Stimulated activated CD8-positive, alpha-beta memory T cell treated with anti-CD3 and anti-CD28 coated beads, Interleukin-4, amount 100 ng/mL, for 48 hours (primary cell): Measurements from ENCODE around the gene RGS9.
"Not testable (repeated sequence)": the region's sequence is repeated elsewhere in the genome, so short reads cannot be mapped to it uniquely, and the experiment has no call there.

Experiments used
- DNase-seq: peaks from one replicate; pipeline ENCODE4 v3.0.0-alpha.2; 2020

Gene RGS9

DNA sequence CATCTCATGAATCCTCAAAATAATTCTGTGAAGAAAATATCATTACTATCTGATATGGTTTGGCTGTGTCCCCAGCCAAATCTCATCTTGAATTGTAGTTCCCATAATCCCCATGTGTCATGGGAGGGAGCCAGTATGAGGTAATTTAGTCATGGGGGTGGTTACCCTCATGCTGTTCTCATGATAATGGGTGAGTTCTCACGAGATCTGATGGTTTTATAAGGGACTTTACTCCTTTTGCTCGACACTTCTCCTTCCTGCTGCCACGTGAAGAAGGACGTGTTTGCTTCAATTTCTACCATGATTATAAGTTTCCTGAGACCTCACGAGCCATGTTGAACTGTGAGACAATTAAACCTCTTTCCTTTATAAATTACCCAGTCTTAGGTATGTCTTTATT, 20.7 kb upstream of the RGS9 start:
- DNase-seq: not testable (repeated sequence)

DNA sequence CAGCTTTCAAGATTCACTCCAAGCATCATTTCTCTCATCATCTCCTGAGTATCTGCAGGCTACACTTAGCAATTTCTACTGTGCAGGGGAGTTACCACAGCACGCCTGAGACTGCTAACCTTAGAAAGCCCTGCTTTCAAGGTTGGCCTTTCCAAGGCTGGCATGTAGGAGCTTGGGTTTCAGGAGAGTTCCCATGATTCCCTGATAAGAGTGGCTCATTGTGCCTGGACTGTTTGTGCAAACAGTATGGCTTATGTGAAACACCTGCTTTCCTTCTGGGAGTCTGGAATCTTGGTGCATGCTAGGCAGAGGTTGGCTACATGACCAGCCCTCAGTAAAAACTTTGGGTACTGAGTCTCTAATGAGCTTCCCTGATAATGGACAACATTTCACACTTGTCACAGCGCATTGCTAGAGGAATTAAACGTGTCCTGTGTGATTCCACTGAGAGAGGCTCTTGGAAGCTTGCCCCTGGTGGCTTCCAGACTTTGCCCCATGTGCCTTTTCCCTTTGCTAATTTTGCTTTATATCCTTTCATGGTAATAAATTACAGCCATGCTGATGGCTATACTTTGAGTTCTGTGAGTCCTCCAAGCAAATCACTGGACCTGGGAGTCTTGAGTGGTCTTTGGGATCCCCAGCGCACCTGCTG, 19.7 kb upstream of the RGS9 start:
- DNase-seq: no peak

DNA sequence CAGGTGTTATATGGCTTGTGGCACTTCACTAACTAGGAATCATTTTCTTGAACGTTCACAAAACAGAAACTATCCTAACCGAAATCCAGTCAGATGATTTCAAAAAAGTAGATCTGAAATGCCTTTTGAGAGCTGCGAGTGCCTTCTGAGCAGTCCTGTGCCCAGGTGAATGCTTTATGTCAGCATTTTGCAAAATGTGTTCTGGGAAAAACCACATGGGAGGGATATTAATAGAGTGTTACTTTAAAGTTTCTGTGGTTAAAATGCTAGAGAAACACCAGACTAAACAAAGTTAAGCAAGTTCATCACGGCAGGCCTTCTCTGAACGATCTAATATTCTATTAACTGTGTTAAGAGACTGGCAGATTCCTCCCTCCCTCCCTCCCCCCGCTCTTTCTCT, 15.8 kb upstream of the RGS9 start:
- no peak for DNase-seq

DNA sequence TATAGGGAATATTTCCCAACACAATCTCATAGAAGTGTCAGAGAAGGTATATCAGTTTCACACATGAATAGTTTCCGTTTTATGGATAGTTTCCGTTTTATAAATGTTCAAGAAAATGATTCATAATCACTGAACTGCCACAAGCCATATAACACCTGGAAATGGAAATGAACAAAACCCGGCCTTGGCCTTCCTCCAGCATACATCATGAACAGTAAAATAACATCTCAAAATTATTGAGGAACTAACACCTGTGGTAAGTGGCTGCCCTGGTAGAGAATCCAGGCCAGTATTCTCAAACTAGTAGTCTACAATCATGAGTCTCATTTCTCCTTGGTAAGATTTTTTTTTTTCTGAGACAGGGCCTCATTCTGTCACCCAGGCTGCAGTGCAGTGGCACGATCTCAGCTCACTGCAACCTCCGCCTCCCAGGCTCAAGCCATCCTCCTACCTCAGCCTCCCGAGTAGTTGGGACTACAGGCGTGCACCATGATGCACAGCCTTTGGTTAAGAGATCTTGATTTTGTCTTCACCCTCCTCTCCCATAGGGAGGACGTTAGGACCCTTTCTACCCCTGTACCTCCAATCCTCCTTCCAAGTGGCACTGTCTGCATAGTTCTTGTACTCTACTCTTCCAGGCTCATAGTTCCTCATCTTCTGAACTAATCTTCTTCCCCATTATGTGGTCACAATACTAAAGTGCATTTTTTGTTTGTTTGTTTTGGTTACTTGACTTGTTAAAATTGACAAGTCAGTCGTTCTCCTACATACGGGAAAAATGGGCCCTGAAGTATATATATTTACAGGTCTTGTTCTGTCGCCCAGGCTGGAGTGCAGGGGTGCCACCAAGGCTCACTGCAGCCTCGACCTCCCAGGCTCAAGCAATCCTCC, 15.0 kb upstream of the RGS9 start:
- peak; percentile 61 for DNase-seq

DNA sequence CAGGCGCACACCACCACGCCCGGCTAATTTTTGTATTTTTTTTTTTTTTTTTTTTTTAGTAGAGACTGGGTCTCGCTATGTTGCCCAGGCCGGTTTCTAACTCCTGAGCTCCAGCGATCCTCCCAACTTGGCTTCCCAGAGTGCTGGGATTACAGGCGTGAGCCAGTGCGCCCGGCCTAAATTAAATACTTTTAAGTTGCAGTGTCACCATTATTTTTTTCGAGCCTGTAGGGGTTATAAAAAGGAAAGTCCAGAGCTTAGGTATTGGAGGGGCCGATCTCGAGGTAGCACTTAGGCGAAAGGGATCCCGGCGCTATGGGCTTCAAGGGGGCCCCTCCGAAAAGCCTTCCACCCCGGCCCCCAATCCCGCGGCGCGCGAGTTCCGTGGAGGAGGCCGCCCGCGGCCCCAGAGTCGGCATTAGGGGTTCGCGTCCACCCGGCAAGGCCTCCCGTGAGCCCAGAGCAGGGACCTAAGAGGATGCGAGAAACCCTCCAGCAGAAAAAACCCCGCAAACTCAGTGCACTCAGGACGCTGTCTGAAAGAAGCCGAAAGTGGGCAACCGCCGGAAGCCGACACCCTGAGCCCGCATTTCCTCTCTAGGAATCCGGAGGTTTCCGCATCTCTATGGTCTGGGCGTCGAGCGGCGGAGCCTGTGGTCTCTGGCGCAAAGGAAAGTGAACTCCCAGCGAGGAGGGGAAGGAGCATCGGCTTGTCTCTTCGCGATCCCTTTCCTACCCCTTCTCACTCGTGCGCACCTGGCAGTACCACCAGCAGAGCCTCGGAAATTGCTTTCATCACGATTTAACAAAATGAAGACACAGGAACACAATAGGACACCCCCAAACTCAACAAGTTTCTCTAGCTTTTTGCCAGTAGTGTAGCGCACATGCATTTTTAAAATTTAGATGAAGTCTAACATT, 14.1 kb upstream of the RGS9 start:
- peak; percentile 85 for DNase-seq

DNA sequence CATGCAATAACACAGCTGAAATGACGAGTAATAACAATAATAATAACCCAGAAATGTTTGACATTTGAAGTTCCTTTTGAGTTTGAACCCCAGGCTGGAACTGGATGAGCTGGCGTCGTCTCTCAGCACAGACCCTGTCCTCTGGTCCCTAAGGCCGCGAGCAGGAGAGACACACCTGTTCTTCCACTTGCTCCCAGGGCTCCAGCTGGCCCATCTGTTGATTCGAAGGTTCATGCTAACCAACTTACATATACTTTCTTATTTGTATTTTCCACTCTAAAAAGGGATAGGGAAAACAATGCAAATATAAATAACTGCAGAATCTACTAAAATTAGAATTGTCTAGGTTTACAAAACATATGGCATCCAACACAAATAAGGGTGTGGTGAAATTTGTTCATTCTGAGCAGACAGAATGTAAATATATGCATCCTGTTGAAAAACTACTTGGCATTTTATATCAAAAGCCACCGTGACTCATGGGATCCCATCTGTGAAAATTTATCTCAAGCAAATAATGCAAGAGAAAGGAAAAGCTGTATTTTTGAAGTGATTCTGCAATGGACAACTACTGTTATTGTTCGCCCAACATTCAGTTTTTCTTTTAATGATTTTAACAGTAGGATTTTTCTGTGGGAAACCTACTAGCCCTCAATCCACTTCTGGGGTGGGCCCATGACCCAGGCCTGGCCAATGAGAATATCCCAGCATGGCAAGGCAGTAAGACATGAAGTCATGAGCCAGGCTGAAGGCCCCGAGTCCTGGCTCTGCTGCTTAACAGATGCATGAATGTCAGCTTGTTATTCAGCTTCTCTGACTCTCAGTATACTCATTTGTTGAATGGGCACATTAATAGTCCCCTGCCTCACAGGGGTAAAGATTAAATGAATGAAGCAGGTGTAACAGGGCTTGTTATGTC, 13.2 kb upstream of the RGS9 start:
- no peak for DNase-seq

DNA sequence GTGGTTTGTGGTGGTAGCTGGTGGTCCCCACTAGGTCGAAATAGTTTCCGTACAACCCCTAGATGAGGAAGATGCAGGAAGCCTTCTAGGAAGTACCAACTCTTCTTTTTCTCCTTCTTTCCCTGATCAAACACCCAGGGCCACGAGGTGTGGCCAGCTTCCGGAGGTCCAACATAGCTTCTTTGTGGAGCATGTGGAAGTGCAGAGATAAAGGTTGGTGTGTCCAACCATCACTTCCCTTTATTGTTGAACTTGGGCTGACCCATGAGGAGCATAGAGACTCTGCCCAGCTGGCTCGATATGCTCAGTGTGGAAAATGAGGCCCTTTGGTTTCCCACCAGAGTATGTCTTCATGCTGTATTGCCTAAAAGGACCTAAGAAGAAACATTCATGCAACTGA, 6.3 kb upstream of the RGS9 start:
- no peak for DNase-seq

DNA sequence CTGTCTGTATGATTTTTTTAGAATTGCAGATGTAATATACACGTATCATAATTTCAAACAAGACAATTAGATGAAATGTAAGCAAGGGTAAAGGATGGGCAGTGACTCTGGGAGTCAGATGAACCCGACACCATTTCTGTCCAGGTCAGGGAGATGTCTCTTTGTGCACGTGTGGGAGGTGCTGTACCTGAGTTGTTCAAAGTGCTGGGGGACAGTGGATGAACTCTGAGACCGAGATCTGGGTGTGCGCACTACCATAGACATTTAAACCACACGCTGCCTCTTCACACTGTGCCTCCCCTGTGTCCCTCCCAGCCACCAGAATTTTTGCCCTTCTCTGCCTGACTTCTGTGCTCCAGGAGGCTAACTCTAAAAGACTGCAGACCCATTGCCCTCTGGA, 5.9 kb upstream of the RGS9 start:
- no peak for DNase-seq

DNA sequence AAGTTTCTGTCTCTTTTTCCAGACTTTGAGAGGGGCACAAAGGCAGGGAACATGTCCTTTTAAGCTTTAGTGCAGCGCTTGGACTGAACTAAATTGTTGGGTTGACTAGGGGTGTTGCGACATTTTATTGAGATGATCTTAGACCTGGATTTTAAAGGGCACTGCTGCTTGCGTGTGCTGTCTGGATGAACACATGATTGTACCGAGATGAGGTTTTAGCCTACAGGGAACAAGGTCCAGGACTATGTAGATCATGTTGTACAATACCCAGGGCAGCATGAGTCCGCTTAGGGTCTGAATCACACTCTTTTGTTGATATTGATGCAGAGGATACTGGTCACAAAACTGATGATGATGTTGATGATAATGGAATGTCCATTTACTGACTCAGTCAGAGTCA, 5.2 kb upstream of the RGS9 start:
- DNase-seq: no peak

DNA sequence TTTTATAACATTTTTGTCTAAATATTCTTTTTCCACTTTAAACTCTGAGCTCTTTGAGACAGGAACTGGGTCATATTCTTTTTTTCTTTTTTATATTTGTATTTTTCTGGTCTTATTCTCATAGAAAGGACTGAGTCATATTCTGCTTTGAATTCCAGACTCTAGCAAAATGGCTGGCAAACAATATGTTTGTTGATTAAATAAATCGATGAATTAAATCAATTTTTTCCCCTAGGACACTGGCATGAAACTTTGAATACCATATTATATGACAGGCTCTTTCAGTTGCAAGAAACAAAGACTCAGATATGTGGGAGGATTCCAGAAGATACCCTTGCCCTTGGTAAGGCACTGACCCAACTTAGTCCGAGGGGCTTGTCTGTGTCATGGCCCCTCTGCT, 3.1 kb upstream of the RGS9 start:
- DNase-seq: no peak

DNA sequence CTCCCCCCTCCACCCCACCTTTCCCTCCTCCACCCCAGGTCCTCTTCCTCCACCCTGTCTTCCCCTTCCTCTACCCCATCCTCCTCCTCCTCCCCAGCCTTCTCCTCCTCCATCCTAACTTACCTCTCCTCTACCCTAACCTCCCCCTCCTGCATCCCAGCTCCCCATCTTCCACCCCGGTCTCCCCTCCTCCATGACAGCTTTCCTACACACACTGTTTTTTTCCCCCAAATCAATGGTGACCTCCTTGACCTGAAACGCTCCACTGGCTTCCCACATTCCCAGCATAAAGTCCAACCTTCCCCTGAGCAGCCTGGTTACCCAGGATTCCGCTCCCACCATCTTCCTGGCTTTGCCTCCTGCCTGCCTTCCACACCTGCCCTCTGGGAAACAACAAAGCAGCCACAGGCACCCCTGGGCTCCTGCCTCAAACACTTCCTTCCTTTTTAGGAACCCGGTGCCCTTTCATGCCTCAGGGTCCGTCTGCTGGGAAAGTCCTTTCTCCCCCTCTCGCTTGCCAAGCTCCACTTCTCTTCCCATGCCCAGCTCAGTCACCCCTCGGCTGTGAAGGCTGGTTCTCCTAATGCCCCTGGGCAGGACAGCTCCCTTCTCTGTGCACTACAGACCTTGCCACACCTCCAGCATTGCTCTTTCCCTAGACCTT, 2.1 kb downstream of the RGS9 start:
- DNase-seq: no peak

DNA sequence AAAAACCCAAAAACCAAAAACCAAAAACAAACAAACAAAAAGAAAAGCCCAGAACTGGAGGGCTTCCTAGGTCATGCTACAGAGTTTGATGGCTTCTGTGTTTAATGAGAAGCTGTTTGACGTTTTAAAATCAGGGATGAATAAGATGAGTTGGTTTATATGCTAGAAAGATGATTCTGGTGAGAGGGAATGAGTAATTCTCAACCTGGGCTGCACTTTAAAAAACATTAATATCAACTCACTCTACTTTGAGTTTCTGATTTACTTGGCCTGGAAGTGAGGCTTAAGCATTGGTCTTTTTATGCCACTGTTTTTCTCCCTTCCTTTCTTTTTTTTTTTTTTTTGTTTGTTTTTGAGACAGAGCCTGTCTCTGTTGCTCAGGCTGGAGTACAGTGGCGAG, 5.1 kb downstream of the RGS9 start:
- DNase-seq: no peak

DNA sequence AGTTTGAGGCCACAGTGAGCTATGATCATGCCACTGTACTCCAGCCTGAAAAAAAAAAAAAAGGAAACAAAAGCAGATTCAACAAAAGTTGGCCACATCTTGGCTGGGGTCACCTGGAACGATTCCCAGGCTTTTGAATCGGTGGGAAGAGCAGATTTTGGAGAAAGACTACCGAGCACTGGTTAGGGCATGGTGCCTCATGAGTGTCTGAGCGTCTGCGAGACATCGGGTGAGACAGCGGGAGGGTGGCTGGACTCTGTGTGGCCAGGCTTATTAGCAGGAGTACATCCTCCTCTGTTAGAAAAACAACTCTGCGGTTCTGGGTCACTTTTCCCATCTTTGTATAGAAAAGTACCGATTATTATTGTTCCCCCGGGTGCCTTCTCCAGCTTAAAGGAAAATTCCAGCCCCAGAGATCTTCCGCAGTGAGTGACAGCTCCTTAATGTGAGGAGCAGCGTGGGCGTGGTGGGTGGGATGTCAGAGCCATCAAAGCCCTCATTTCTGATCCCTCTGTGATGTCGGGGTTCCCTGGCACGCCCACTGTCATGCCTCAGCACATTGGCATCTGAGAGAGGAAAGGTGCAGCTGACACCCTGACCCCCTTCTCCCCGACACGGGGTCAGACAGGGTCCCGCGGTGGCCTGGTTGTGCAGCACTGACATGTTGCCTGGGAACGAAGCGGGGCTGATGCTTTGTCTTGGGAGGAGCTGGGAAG, 6.9 kb downstream of the RGS9 start:
- DNase-seq: no peak

DNA sequence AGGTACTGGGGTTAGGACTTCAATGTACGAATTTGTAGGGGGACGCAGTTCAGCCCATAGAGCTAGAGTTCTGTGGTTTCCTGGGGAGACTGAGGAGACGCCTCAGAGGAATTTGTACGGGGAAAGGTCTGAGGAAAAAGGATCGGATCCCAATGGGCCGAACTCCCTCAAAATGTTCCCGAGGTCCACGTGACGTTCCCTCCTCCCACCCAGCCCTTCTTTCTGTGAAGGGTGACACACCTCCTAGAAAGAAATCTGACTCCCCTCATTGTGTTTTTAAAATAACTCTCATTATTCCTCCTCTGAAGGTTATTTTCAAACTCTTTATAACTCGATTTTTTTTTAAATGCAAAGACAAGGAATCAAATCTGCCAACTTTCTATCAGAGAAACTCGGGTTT, 8.6 kb downstream of the RGS9 start:
- DNase-seq: no peak

DNA sequence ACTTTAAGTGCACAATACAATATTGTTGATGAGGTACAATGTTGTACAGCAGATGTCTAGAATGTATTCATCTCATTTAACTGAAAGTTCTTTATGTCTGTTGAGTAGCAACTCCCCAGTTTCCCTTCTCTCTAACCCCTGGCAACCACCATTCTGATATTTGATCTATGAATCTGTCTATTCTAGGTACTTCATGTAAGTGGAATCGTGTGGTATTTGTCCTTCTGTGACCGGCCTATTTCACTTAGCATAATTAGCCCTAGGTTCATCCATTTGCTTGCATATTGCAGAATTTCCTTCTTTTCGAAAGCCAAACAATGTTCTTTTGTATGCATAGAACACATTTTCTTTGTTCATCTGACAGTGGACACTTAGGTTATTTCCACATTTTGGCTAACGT, 10.8 kb downstream of the RGS9 start:
- DNase-seq: no peak

DNA sequence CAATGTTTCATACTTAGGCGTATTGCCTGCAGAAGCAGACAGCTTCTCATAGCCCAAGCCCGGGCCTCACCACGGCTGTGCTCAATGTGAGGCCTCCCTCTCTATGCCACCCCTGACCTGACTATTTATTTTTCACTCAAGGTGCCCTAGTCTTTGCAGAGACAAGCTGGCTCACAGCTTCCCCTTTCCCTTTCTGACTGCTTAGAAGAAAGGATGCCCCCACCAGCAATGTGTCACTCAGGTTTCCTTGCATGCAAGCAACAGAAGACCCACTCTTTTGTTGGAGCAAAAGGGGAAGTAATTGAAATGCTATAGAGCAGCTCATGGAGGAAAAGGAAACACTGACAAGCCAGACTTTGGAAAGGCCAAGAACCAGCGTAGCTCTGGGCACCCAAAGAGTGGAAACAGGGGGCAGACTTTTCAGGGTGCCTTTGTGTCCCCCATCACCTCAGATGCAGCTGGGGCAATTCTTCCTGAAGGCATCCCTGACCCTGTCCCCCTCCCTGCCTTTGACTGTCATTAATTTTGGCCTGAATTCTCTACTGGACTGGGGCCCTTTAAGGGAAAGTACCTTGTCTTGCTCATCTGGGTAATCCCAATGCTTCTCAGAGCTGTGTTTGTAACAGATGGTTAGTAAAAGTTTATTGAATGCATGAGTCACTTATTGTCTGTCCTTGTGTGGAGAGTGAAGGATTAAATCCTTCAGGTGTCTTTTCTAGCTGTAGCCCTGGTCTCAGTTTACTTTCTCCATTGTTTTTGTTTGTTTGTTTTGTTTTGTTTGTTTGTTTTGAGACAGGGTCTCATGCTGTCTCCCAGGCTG, 17.8 kb downstream of the RGS9 start:
- no peak for DNase-seq

DNA sequence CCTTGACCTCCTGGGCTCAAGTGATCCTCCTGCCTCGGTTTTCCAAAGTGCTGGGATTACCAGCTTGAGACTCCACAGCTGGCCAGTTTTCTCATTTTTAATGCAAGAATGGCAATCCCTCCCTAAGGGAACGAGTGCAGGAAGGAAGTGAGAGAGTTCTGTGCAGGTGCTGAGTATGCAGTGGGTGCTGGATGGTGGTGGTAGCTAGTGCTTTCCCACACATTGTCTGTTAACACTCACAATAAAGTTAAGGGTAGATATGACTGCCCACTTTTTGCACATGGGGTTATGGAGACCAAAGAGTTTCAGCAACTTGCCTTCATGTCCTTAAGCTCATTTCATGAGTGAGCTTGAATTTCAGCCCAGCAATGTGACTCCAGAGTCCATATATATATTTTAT, 18.5 kb downstream of the RGS9 start:
- no peak for DNase-seq

DNA sequence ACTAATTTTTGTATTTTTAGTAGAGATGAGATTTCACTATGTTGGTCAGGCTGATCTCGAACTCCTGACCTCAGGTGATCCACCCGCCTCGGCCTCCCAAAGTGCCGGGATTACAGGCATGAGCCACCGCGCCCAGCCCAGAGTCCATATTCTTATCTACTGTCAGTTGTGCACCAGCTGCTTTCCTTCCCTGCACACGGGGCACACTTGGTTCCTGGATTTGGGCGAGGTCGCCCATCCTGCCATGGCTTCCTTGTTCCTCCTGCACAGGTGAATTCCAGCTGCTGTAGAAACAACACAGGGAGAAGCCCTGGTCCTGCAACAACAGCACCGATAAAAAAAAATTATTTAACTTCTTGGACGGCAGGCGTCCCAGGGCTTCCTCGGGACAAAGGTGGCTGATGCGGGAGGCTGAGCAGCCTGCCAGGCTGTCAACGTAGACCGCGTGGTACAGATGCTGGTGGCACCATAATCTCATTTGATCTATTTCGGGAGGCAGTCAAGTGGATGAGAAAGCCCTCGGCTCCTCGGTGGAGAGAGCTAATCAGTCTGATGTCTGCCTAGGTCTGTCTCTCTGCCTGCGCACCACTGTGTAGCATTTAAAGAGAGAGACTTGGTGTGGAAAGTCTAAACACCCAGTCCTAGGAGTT, 19.1 kb downstream of the RGS9 start:
- no peak for DNase-seq

DNA sequence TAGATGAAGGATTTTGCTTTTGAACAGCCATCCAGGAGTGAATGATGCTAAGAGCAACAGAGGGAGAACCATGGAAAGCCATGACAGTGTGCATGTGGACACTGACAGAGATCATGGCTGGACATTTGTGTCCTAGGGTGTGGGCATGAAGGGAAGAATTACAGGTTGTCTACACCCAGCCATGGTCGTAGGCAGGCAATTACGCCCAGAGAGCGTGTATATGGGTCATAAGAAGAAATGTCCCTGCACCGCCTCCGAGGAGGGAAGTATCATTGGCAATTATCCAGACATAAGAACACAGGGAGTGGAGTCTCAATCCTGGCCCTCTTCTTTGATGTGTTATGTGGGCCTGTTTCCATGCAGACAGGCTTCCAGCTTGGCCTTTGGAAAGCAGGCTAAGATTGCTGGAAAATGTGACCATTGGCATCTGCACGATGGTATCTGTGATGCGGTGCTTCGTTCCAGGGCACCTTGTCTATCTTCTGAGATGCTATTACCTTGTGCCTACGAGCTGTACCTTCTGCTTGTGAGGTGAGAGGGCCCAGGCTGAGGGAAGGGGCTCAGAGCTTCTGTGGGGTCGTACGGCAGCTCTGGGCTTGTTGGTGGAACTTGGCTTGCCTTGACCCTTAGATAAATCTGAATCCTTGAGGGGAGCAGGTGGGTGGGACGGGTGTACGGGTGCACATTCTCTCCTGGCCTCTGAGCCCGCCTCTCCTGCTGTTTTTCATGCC, 19.8 kb downstream of the RGS9 start:
- DNase-seq: no peak
